OCI-LY1 (cell line): ENCODE results near the gene ZNF692.
"Not testable (repeated sequence)": the region's sequence is repeated elsewhere in the genome, so short reads cannot be mapped to it uniquely, and the experiment has no call there.

Experiments used
- H2AFZ ChIP-seq: fragments of 200-600 bp; sonication (generic), shearing (Covaris generic); 2 replicates; pipeline ENCODE4 v1.6.0; 2014; ENCODE audit warnings: antibody characterized with exemption, mild to moderate bottlenecking, low read length
- H3F3A ChIP-seq: fragments of 200-600 bp; sonication (generic), shearing (Covaris generic); 2 replicates; pipeline ENCODE4 v1.6.0; 2014; ENCODE audit warnings: mild to moderate bottlenecking, antibody characterized with exemption, low read length, moderate library complexity; ENCODE audit not compliant: insufficient read depth
- H3K27ac ChIP-seq: fragments of 200-600 bp; sonication (generic); 2 replicates; pipeline ENCODE4 v1.5.1; 2014; ENCODE audit warnings: low read length, mixed run types, mild to moderate bottlenecking, low read depth; ENCODE audit not compliant: poor library complexity, severe bottlenecking
- H3K27me3 ChIP-seq: fragments of 200-600 bp; sonication (generic); 2 replicates; pipeline ENCODE4 v1.6.0; 2014; ENCODE audit warnings: antibody characterized with exemption, mild to moderate bottlenecking, low read length, moderate library complexity; ENCODE audit not compliant: insufficient read depth
- H3K36me3 ChIP-seq: fragments of 200-600 bp; sonication (generic); 2 replicates; pipeline ENCODE4 v1.6.1; 2014; ENCODE audit warnings: mild to moderate bottlenecking, antibody characterized with exemption, low read length, moderate library complexity, mixed read lengths; ENCODE audit not compliant: insufficient read depth
- H3K4me1 ChIP-seq: fragments of 200-600 bp; sonication (generic); 2 replicates; pipeline ENCODE4 v1.5.1; 2014; ENCODE audit warnings: mild to moderate bottlenecking, low read length, moderate library complexity; ENCODE audit not compliant: insufficient read depth, severe bottlenecking
- H3K4me2 ChIP-seq: fragments of 200-600 bp; sonication (generic), shearing (Covaris generic); 2 replicates; pipeline ENCODE4 v1.6.1; 2014; ENCODE audit warnings: low read length
- H3K4me3 ChIP-seq: fragments of 200-600 bp; sonication (generic); 2 replicates; pipeline ENCODE4 v1.5.1; 2014; ENCODE audit warnings: low read length, low read depth, mild to moderate bottlenecking, mixed read lengths; ENCODE audit not compliant: poor library complexity, severe bottlenecking
- H3K79me2 ChIP-seq: fragments of 200-600 bp; shearing (Covaris generic); 2 replicates; pipeline ENCODE4 v1.6.1; 2016; ENCODE audit warnings: mixed run types, low read length, mixed read lengths; ENCODE audit not compliant: insufficient read depth
- H3K9ac ChIP-seq: fragments of 200-600 bp; sonication (generic), shearing (Covaris generic); 2 replicates; pipeline ENCODE4 v1.6.1; 2014; ENCODE audit warnings: mild to moderate bottlenecking, low read length, mixed read lengths
- H3K9me2 ChIP-seq: fragments of 200-600 bp; sonication (generic), shearing (Covaris generic); 2 replicates; pipeline ENCODE4 v1.6.1; 2014; ENCODE audit warnings: low read depth, mild to moderate bottlenecking, low read length, mixed read lengths
- H3K9me3 ChIP-seq: fragments of 200-600 bp; shearing (Covaris generic); 2 replicates; pipeline ENCODE4 v1.6.1; 2014; ENCODE audit warnings: low read length, mixed read lengths
- H4K20me1 ChIP-seq: fragments of 200-600 bp; sonication (generic), shearing (Covaris generic); 2 replicates; pipeline ENCODE4 v1.6.0; 2016; ENCODE audit warnings: mild to moderate bottlenecking, low read length; ENCODE audit not compliant: insufficient read depth
- CTCF ChIP-seq: fragments of 200-600 bp; sonication (generic), shearing (Covaris generic); IDR thresholded peaks from 2 replicates; pipeline ENCODE4 v1.5.1; 2017; ENCODE audit warnings: mild to moderate bottlenecking, antibody characterized with exemption, low read length, moderate library complexity, mixed read lengths
- EZH2 ChIP-seq: fragments of 200-600 bp; sonication (generic), shearing (Covaris generic); IDR thresholded peaks from 2 replicates; pipeline ENCODE4 v1.8.0; 2017; ENCODE audit warnings: borderline replicate concordance, mixed run types, mild to moderate bottlenecking, antibody characterized with exemption, low read length, moderate library complexity, mixed read lengths

The ZNF692 gene

GRCh38 chr1:248807067-248807737 lies 51.7 kb downstream of the ZNF692 start:
- Histone ChIP-seq H2AFZ (no peak overlapping the region), H3K9me2 (no peaks in the 10 kb centered on the region), H3F3A (no peaks in the 10 kb centered on the region), H3K79me2 (no peaks in the 10 kb centered on the region), H3K4me1 (peaks cover 17% of the 10 kb centered on the region), H3K4me3 (no peak overlapping the region), H3K27ac (no peak overlapping the region), H3K36me3 (no peaks in the 10 kb centered on the region; the same call in 1 of the 2 replicates), H3K4me2 (no peak overlapping the region), H3K9me3 (no peaks in the 10 kb centered on the region), H3K27me3 (no peaks in the 10 kb centered on the region), H3K9ac (no peak overlapping the region), H4K20me1 (no peaks in the 10 kb centered on the region)
- TF ChIP-seq EZH2 = no peak
- TF ChIP-seq CTCF = peak; percentile 91

- Histone ChIP-seq H3K9me2 (no peaks in the 10 kb centered on the region), H3K79me2 (no peaks in the 10 kb centered on the region), H3F3A (no peaks in the 10 kb centered on the region), H3K4me3 (no peak overlapping the region), H3K9me3 (no peaks in the 10 kb centered on the region), H3K27ac (peak overlapping the region; percentile 13), H3K36me3 (no peaks in the 10 kb centered on the region), H3K9ac (no peak overlapping the region), H3K4me1 (peaks cover 17% of the 10 kb centered on the region), H2AFZ (no peak overlapping the region), H3K4me2 (no peak overlapping the region; the same call in 1 of the 2 replicates), H3K27me3 (no peaks in the 10 kb centered on the region), H4K20me1 (no peaks in the 10 kb centered on the region)
- TF ChIP-seq CTCF = no peak
- TF ChIP-seq EZH2 = no peak
Observed at GRCh38 chr1:248805876-248806275, 53.0 kb downstream of the ZNF692 start.

GRCh38 chr1:248804771-248805681 lies 53.9 kb downstream of the ZNF692 start:
- TF ChIP-seq CTCF (no peak), EZH2 (no peak)
- no peaks in the 10 kb centered on the region for H4K20me1 ChIP-seq
- no peak overlapping the region for H2AFZ ChIP-seq
- no peaks in the 10 kb centered on the region for H3K9me2 ChIP-seq
- H3K36me3 ChIP-seq = no peaks in the 10 kb centered on the region
- H3K79me2 ChIP-seq = no peaks in the 10 kb centered on the region
- no peak overlapping the region; the same call in 1 of the 2 replicates for H3K9ac ChIP-seq
- H3K4me2 ChIP-seq = peak overlapping the region; percentile 33; the same call in 1 of the 2 replicates
- no peaks in the 10 kb centered on the region for H3K27me3 ChIP-seq
- no peaks in the 10 kb centered on the region for H3K9me3 ChIP-seq
- H3K27ac ChIP-seq = peak overlapping the region; percentile 13
- no peak overlapping the region for H3K4me3 ChIP-seq
- peaks cover 17% of the 10 kb centered on the region for H3K4me1 ChIP-seq
- no peaks in the 10 kb centered on the region for H3F3A ChIP-seq

GRCh38 chr1:248803501-248803900 lies 55.4 kb downstream of the ZNF692 start:
- H3K4me1 ChIP-seq = peaks cover 17% of the 10 kb centered on the region
- H3K4me3 ChIP-seq, H3K36me3 ChIP-seq, H3K9ac ChIP-seq, H3K9me2 ChIP-seq, H2AFZ ChIP-seq, H3F3A ChIP-seq, H4K20me1 ChIP-seq, H3K27me3 ChIP-seq, H3K79me2 ChIP-seq, H3K9me3 ChIP-seq, H3K27ac ChIP-seq, H3K4me2 ChIP-seq: not testable (repeated sequence)
